Hippocampal formation (tissue), 2 donors: ENCODE data around the gene FAM171A1.
"Not testable (repeated sequence)": the region's sequence is repeated elsewhere in the genome, so short reads cannot be mapped to it uniquely, and the experiment has no call there.

Experiments used
- DNase-seq, 2 donors: peaks; one replicate each; lab custom pipeline; 2025; lab: John Stamatoyannopoulos, UW

The FAM171A1 gene

DNA sequence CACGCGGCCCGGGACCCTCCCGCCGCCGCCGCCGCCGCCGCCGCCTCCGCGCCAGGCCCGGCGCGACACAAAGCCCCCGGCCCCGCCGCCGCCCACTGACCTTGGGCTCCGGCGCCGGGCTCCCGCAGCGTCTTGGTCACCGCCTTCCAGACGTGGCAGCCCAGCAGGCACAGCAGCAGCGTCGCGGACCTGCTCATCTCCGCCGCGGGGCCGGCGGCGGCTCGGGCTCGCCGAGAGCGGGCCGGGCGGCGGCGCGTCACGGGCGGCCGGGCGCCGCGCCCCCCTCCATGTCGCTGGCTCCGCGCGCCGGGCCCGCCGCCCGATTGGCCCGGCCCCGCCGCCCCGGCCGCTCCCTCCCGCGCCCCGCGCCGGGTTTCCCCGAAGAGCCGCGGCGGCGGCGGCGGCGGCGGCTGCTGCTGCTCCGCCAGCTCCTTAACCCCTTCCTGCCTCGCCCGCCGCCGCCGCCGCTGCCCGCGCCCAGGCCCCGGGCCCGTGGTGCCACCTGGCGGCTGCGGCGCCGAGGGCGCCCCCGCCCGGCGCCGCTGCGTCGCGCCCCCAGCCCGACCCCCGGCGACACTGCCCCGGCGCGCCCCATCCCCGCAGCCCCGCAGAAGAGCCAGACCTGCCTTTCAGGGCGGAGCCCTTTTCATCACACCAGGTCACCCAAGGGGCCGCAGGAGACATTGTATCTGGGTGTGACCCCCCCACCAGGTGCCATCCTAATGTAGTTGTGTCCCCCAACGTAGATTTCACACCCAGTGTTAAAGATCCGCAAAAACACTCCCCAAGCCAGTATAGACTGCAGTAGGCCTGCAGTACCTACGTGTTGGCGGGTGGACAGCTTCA is at the start of gene FAM171A1:
TSS of gene FAM171A1 (minus strand) at position 434 of the 846 bp plus-strand sequence. CDS start at position 197, 237 bp downstream.
- peak; percentile 57 to 58 for DNase-seq

- no peak for DNase-seq
Observed at GRCh38 chr10:15420858-15421257, 49.8 kb upstream of the FAM171A1 start.

- no peak for DNase-seq
Observed at GRCh38 chr10:15419279-15419874, 48.3 kb upstream of the FAM171A1 start.

DNA sequence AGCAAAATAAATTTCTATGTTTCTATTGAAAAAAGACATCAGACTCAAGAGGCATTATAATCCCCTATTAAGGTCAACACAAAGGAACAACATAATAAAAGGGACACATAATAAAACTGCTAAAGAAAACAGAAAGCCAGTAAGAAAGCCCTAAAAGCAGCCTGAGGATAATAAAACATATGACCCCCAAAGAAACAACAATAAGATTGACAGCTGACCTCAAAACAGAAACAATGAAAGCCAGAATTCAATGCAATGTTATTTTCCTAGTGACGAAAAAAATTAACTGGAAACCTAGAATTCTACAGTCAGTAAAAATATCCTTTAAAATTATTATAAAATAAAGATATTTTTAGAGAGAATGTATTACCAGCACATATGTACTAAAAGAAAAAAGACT is 44.9 kb upstream of the FAM171A1 start:
- no peak for DNase-seq

DNA sequence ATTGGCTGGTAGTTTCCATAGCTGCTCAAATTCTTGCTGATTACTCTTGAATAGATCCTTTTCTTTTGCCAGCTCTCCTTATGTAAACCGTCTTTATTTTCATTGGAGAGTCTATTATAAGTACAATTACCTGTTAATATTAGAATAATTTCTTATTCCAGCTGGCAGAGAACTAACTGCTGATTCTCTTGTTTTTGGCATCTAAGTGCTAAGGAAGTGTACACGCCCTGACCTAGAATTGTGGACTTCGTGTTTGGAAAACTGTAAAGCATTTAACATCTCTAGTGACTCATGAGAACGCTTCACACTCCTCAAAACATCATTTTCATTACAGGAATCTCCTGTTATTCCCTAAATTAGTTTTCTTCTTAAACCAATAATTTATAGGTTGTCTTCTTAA is 39.9 kb upstream of the FAM171A1 start:
- no peak for DNase-seq

DNA sequence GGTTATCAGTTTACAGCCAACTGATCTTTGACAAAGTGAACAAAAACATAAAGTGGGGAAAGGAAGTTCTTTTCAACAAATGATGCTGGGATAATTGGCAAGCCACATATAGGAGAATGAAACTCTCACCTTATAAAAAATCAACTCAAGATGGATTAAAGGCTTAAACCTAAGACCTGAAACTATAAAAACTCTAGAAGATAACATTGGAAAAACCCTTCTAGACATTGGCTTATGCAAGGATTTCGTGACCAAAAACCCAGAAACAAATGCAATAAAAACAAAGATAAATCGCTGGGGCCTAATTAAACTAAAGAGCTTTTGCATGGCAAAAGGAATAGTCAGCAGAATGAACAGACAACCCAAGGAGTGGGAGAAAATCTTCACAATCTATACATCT is 38.3 kb upstream of the FAM171A1 start:
- not testable (repeated sequence) for DNase-seq

GRCh38 chr10:15408557-15408956 is 37.5 kb upstream of the FAM171A1 start:
- DNase-seq, result no peak

DNA sequence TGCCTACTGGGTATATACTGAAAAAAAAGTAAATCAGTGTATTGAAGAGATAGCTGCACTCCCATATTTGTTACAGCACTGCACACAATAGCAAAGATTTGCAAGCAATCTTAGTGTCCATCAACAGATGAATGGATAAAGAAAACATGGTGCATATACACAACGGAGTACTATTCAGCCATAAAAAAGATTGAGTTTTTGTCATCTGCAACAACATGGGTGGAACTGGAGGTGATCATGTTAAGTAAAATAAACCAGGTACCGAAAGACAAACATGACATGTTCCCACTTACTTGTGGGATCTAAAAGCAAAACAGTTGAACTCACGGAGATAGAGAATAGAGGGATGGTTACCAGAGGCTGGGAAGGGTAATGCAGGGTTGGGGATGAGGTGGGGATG is 34.2 kb upstream of the FAM171A1 start:
- no peak for DNase-seq

- DNase-seq, result no peak
Observed at GRCh38 chr10:15401382-15401781, 30.3 kb upstream of the FAM171A1 start.

DNA sequence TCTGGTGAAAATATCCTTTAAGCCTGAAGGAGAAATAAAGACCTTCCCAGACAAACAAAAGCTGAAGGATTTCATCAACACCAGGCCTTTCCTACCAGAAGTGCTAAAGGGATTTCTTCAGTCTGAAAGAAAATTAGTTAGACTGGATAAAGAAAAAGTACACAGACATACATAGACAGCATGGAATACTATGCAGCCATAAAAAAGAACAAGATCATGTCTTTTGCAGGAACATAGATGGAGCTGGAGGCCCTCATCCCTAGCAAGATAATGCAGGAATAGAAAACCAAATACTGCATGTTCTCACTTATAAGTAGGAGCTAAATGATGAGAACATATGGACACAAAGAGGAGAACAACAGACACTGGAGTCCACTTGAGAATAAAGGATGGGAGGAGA is 29.4 kb upstream of the FAM171A1 start:
- DNase-seq, result not testable (repeated sequence)

DNA sequence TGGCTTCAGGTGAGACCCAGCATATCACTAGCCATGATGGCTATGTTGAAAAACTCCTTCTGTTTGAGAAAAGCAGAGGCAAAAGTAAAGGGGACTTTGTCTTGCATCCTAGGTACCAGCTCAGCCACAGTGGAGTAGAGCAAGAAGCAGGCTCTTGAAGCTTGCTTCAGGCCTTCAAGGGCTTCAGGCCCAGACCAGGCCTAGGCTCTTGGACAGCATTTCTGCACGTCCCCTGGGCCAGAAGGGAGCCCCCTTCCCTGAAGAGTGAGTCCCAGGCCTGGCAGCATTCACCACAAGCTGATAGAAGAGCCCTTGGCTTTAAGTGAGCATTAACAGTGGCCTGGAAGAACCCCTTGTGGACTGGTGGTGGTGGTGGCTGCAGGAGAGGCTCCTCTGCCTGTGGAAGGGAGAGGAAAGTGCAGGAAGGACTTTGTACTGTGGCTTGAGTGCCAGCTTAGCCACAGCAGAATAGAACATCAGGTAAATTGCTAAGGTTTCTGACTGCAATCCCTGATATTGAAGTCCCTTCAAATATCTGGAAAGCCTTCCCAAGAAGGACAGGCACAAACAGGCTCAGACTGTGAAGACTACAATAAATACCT is 28.1 kb upstream of the FAM171A1 start:
- no peak for DNase-seq

DNA sequence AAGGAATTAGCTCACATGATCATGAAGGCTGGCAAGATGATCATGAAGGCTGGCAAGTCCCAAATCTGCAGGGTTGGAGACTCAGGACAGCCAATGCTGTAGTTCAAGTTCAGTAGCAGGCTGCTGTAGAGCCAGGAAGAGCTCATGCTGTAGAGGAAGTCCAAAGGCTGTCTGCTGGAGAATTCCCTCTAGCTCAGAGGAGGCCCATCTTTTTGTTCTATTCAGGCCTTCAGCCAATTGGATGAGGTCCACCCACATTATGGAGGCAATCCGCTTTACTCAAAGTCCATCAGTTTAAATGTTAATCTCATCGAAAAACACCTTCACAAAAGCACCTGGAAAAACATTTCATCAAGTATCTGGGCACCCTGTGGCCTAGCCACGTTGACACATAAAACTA is 24.8 kb upstream of the FAM171A1 start:
- DNase-seq, result no peak

GRCh38 chr10:15393139-15393825 is 22.2 kb upstream of the FAM171A1 start:
- DNase-seq, result no peak

DNA sequence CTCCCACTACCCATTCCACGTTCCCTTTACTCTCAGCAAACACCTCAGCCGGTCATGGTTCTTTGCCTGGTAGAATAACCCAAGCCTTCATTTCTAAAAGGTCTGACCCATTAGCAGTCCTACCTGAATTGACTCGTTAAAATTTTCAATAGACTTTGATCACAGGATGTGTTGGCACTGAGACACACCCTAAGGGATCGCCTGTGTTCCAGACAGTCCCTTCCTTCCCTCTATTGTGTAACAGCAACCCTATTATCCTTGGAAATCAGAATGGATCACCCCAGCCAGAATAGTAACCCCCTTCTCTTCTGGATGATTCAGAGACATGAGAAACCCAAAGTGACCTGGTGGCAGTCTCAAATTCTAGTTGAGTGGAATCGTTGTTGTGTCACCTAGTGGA is 20.4 kb upstream of the FAM171A1 start:
- DNase-seq, result no peak

- not testable (repeated sequence) for DNase-seq
Observed at GRCh38 chr10:15388172-15388571, 17.1 kb upstream of the FAM171A1 start.

GRCh38 chr10:15387021-15387420 is 15.9 kb upstream of the FAM171A1 start:
- DNase-seq, result no peak

DNA sequence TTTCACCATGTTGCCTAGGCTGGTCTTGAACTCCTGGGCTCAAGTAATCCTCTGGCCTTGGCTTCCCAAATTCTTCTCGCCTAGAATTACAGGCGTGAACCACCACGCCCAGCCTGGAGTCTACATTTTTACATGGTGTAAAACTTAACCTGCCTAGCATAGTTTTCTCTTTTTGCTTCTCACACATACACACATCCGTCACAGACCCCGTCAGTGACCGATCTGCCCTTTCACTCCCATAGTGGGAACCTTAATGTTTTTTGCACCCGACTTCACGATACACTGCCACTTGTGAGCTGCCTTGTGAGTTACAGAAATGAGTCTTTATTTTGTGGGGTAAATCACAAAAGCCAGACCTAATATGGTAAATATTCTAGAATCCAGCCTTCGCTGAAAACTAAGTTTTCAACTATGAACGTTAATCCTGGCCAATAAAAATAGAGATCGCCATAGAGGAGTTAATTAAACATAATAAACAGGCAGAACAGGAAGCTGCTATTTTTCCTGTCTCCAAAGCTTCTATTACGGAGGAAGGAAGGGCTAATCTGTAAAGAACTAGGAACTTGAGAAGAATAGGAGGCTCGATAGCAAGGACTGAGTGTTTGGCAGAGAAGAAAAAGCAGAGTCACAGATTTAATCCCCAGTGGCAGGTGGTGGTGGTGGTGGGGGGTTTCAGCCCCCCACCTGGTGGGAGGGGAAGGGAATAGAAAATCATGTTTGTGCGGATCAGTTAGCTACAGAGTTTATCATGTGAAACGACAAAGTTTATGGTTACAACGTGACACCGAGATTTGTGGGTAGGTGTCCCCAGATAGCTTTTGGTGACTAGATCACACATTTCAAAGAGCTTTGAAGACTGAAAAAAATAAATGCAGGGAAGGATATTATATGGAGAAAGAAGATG is 14.7 kb upstream of the FAM171A1 start:
- DNase-seq, result no peak

DNA sequence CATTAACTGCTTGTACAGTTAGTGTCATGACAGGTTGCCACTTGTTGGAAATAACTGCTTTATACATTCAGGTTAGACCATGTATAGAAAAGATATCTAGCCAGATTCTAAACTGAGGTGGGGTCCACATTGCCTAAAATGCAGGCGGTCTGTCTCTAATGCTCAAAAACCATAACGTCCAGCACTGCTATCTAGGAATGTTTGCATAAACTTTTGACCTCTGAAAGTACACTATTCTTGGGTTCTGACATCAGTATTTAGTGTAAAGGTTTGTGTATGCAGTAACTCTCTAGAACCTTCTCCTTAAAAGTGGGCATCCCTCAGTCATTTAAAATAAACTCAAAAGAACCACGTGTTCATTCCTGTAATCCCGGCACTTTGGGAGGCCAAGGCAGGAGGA is 10.3 kb upstream of the FAM171A1 start:
- DNase-seq, result no peak

DNA sequence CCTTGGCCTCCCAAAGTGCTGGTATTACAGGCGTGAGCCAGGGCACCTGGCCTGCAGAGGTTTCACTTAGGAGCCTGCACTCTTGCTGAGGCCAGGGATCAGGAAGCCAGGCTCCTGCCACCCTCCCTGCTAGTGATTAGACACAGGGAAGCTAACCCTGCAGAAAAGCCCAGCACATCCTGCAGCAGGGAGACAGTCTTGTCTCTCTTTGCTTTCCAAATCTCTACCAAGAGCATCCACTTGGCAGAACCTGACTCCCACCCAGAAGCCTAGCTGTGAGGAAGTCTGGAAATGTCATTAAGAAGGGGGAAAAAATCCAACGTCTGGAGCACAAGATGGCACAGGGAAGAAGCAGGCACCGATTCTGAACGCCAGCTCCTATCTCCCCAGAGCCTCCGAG is 8.0 kb upstream of the FAM171A1 start:
- DNase-seq, result no peak

- no peak for DNase-seq
Observed at GRCh38 chr10:15378569-15378968, 7.5 kb upstream of the FAM171A1 start.

- DNase-seq, result no peak
Observed at GRCh38 chr10:15374566-15374965, 3.5 kb upstream of the FAM171A1 start.
